IMR-90 (cell line): ENCODE data around the gene HMOX2. TPM values are rescaled to one million over a fixed set of nuclear protein-coding genes. Genes with fewer than 3 reads are reported as not detected.

Experiments used
- ATAC-seq: fragments of 200-7000 bp; cut with Tn5 transposase; 2 replicates; pipeline ENCODE4 v1.9.1; 2020; ENCODE audit warnings: low read depth, mild to moderate bottlenecking, moderate library complexity
- BruUV-seq: library from RNA; stranded (reverse); fragments of 400-500 nt; replicated peaks from 2 replicates; lab custom pipeline; 2021; lab: Mats Ljungman, UMichigan
- CTCF ChIA-PET: fragments of 300-600 bp; formaldehyde crosslinking; extraction: SDS; loops from one replicate; lab custom pipeline; 2021; ENCODE audit warnings: antibody characterized with exemption; lab: Yijun Ruan, JAX
- POLR2A ChIA-PET: fragments of 300-600 bp; sonication (Branson Sonifier 250); formaldehyde crosslinking; loops from one replicate; lab custom pipeline; 2022; ENCODE audit warnings: antibody characterized with exemption; ENCODE audit not compliant: unreplicated experiment; lab: Charles Lee
- DNase-seq: peaks from one replicate; pipeline ENCODE4 v3.0.0; 2013
- H2AFZ ChIP-seq: replicated peaks from 2 replicates; pipeline ENCODE3; 2013; ENCODE audit warnings: low read length, mild to moderate bottlenecking; ENCODE audit not compliant: poor library complexity
- H2AK5ac ChIP-seq: 2 replicates; pipeline ENCODE4 v1.6.1; 2013; ENCODE audit warnings: low read depth, low read length, inconsistent platforms
- H2AK9ac ChIP-seq: replicated peaks from 2 replicates; pipeline ENCODE3; 2013; ENCODE audit warnings: mild to moderate bottlenecking, low read depth, low read length, moderate library complexity; ENCODE audit not compliant: poor library complexity
- H2BK120ac ChIP-seq: 2 replicates; pipeline ENCODE4 v1.6.1; 2013; ENCODE audit warnings: low read depth, low read length, inconsistent platforms
- H2BK15ac ChIP-seq: 3 replicates; pipeline ENCODE4 v1.6.1; 2013; ENCODE audit warnings: low read depth, low read length, inconsistent platforms
- H2BK20ac ChIP-seq: 2 replicates; pipeline ENCODE4 v1.6.1; 2013; ENCODE audit warnings: low read depth, mild to moderate bottlenecking, inconsistent platforms, low read length, moderate library complexity
- H2BK5ac ChIP-seq: 2 replicates; pipeline ENCODE4 v1.6.1; 2013; ENCODE audit warnings: mild to moderate bottlenecking, low read depth, low read length, inconsistent platforms; ENCODE audit not compliant: poor library complexity, severe bottlenecking
- H3K14ac ChIP-seq: replicated peaks from 2 replicates; pipeline ENCODE4 v1.6.1; 2013; ENCODE audit warnings: low read depth, low read length, inconsistent platforms
- H3K18ac ChIP-seq: 2 replicates; pipeline ENCODE4 v1.6.1; 2013; ENCODE audit warnings: low read depth, low read length, control low read depth
- H3K23ac ChIP-seq: 2 replicates; pipeline ENCODE4 v1.6.1; 2013; ENCODE audit warnings: low read depth, low read length, inconsistent platforms
- H3K27ac ChIP-seq: 2 replicates; pipeline ENCODE4 v1.5.1; 2013; ENCODE audit warnings: mild to moderate bottlenecking, control low read depth, low read length; ENCODE audit not compliant: insufficient read depth
- H3K27me3 ChIP-seq: 2 replicates; pipeline ENCODE4 v1.6.1; 2013; ENCODE audit warnings: low read length; ENCODE audit not compliant: control insufficient read depth, insufficient read depth
- H3K36me3 ChIP-seq: 2 replicates; pipeline ENCODE4 v1.6.1; 2013; ENCODE audit warnings: low read length, mixed read lengths; ENCODE audit not compliant: control insufficient read depth, insufficient read depth
- H3K4ac ChIP-seq: 2 replicates; pipeline ENCODE4 v1.6.1; 2013; ENCODE audit warnings: low read depth, low read length, inconsistent platforms
- H3K4me1 ChIP-seq: 2 replicates; pipeline ENCODE4 v1.6.1; 2013; ENCODE audit warnings: low read length, mixed read lengths; ENCODE audit not compliant: control insufficient read depth, insufficient read depth
- H3K4me2 ChIP-seq: 2 replicates; pipeline ENCODE4 v1.6.1; 2013; ENCODE audit warnings: low read depth, mild to moderate bottlenecking, control low read depth, low read length, moderate library complexity
- H3K4me3 ChIP-seq: 2 replicates; pipeline ENCODE4 v1.5.1; 2013; ENCODE audit warnings: low read depth, mild to moderate bottlenecking, control low read depth, low read length, moderate library complexity; ENCODE audit not compliant: insufficient read depth
- H3K56ac ChIP-seq: 2 replicates; pipeline ENCODE4 v1.6.1; 2013; ENCODE audit warnings: low read length, inconsistent platforms; ENCODE audit not compliant: insufficient read depth; ENCODE audit errors: extremely low read depth
- H3K79me1 ChIP-seq, 2 experiments: 2 replicates each; pipeline ENCODE4 v1.6.1; 2013; ENCODE audit warnings: low read length in 2 of 2, inconsistent platforms in 1 of 2, low read depth in 1 of 2
- H3K9ac ChIP-seq: 2 replicates; pipeline ENCODE4 v1.6.1; 2013; ENCODE audit warnings: low read depth, low read length, control low read depth
- H3K9me1 ChIP-seq: 2 replicates; pipeline ENCODE4 v1.6.1; 2013; ENCODE audit warnings: low read length, inconsistent platforms; ENCODE audit not compliant: insufficient read depth
- H3K9me3 ChIP-seq: 2 replicates; pipeline ENCODE4 v1.6.1; 2013; ENCODE audit warnings: low read length; ENCODE audit not compliant: control insufficient read depth, insufficient read depth
- H4K20me1 ChIP-seq: 2 replicates; pipeline ENCODE4 v1.6.1; 2013; ENCODE audit warnings: low read length, inconsistent platforms; ENCODE audit not compliant: insufficient read depth
- H4K5ac ChIP-seq: 2 replicates; pipeline ENCODE4 v1.6.1; 2013; ENCODE audit warnings: mild to moderate bottlenecking, low read depth, low read length, control low read depth
- H4K8ac ChIP-seq, 2 experiments: 2 replicates each; pipeline ENCODE4 v1.6.1; 2013; ENCODE audit warnings: low read depth in 2 of 2, low read length in 2 of 2, control low read depth in 1 of 2, inconsistent platforms in 1 of 2
- H4K91ac ChIP-seq: 2 replicates; pipeline ENCODE4 v1.6.1; 2013; ENCODE audit warnings: low read depth, low read length, inconsistent platforms; ENCODE audit not compliant: insufficient read depth
- CEBPB ChIP-seq: IDR thresholded peaks from 2 replicates; pipeline ENCODE4 v1.6.1; 2012; ENCODE audit warnings: low read depth, low read length, improper control_type of control experiment
- MXI1 ChIP-seq: IDR thresholded peaks from 2 replicates; pipeline ENCODE4 v1.6.1; 2012; ENCODE audit warnings: low read depth, mild to moderate bottlenecking, low read length, moderate library complexity, borderline replicate concordance
- WGBS, 2 experiments: methylation state at CpG; one replicate each; pipeline versions ENCODE4 v1.1.5 to v1.1.7; 2013; ENCODE audit warnings: missing lambda C conversion rate in 2 of 2; ENCODE audit not compliant: insufficient read length in 1 of 2; ENCODE audit errors: extremely low coverage in 2 of 2; 5-methylcytosine and 5-hydroxymethylcytosine counted together
- dilution Hi-C: fragments of 300-500 bp; cut with HindIII; formaldehyde crosslinking; loops from one replicate; pipeline ENCODE4 v1.14.3; 2018; ENCODE audit warnings: low sequenced_read_pairs; ENCODE audit not compliant: unreplicated experiment
- in situ Hi-C: fragments of 300-500 bp; cut with MboI; formaldehyde crosslinking; loops from 3 replicates; pipeline ENCODE4 v1.14.3; 2019; ENCODE audit warnings: low sequenced_read_pairs, inconsistent platforms, mixed read lengths
- intact Hi-C: fragments of 100-400 bp; cut with micrococcal nuclease; formaldehyde crosslinking; loops from 2 replicates; pipeline ENCODE4 v1.10.0; 2022
- polyA plus RNA-seq, 3 experiments: library from polyadenylated mRNA; depleted of rRNA; stranded (reverse); fragments of >200 nt; gene quantifications; 2 replicates each; pipeline ENCODE4 v1.2.3, GENCODE V29; 2012; ENCODE audit warnings: low replicate concordance in 1 of 3
- total RNA-seq: library from RNA; depleted of rRNA; stranded (reverse); fragments of >200 nt; gene quantifications from 2 replicates; pipeline ENCODE4 v1.2.3, GENCODE V29; 2012

The HMOX2 gene
- total and polyA plus RNA-seq, 2 of the 4 experiments (the other 2 are of a cell fraction): 93.9 to 98.8 TPM

DNA sequence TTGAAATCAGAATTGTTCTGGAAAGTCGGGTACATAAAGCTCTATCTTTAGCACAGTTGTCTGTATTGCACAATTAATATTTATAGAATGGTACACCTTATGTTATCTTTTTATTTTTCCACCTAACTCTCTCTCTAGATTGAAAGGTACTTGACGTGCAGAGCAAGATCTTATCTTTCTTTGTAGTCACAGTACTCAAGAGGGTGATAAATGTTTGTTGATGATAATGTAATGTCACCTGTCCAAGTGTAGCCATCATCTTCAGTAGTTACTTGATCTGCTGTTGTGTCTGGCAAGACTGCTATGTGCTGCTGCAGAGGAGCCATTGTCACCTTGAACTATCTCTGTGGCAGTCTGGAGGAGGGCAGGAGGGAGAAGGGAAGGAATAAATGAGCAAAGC is 5.3 kb downstream of the HMOX2 start:
- Histone ChIP-seq H3K4ac (no peak overlapping the region), H4K91ac (no peak overlapping the region), H3K4me1 (peaks cover 5% of the 10 kb centered on the region; the same call in 1 of the 2 replicates), H3K4me2 (no peak overlapping the region), H3K9me1 (0 out of 2 replicates have a peak, but pooled peaks cover 9% of the 10 kb centered on the region), H3K27me3 (no peaks in the 10 kb centered on the region), H2AK9ac (no peak overlapping the region), H3K9me3 (no peaks in the 10 kb centered on the region), H3K14ac (no peak overlapping the region), H3K23ac (peak overlapping the region; percentile 17; the same call in 1 of the 2 replicates), H3K18ac (no peak overlapping the region), H3K56ac (no peak overlapping the region), H4K5ac (no peak overlapping the region), H2AK5ac (no peak overlapping the region), H3K79me1 (peaks cover 35 to 68% of the 10 kb centered on the region in 2 experiments), H3K27ac (no peak overlapping the region), H2BK5ac (no peak overlapping the region), H2AFZ (no peak overlapping the region), H2BK120ac (no peak overlapping the region), H4K8ac (no peak overlapping the region), H2BK15ac (no peak overlapping the region), H4K20me1 (peaks cover 9% of the 10 kb centered on the region; the same call in 1 of the 2 replicates), H3K36me3 (peaks cover 3% of the 10 kb centered on the region), H3K9ac (no peak overlapping the region), H3K4me3 (no peak overlapping the region), H2BK20ac (no peak overlapping the region)
- no CpG with 5 or more reads among the region's 2 CpGs for WGBS, 2 experiments
- DNase-seq: no peak
- POLR2A ChIA-PET: no interaction called here
- intact Hi-C loops: no loop called here
- no peak for TF ChIP-seq MXI1
- TF ChIP-seq CEBPB: peak; percentile 40; the same call in 1 of the 2 replicates
- CTCF ChIA-PET: no interaction called here
- dilution Hi-C loops: no loop called here
- BruUV-seq: no TSS peak
- in situ Hi-C loops: no loop called here
- ATAC-seq: no peak
